ENCODE results near the gene DAPK3.

DNA sequence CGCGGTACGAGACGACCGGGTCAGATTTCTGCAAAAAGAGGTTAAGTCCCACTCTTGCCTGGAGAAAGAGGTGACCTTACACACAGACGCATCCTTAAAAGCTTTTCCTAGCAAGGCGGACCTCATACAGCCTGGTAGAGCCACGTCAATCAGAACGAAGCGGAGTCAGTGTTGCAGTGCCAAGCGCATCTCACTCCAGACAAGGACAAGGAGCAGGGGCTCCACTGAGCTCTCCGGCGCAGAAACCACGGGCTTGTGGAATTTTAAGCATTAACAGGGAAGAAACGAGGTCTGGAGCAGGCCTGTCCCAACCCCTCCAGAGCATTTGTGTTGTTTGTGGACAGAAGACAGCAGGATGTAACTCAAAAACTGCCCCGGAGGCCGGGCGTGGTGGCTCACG lies 7.2 kb upstream of the DAPK3 start:
- TF ChIP-seq CTCF (IDR thresholded peaks at IDR 0.05; ENCODE audit: low read depth, low read length, poor library complexity, severe bottlenecking) (no peak), EZH2phosphoT487 (IDR thresholded peaks at IDR 0.05; ENCODE audit: borderline replicate concordance, low read length) (no peak)

Measured in DOHH2 (cell line).